ENCODE measurements around the gene DNAH6.
"Not testable (repeated sequence)": the region's sequence is repeated elsewhere in the genome, so short reads cannot be mapped to it uniquely, and the experiment has no call there.

DNAH6 gene

GRCh38 chr2:84515788-84516187 lies 510 bp upstream of the DNAH6 start:
- DNase-seq = no peak

- DNase-seq = no peak
Observed at GRCh38 chr2:84519332-84519957, 3.1 kb downstream of the DNAH6 start.

GRCh38 chr2:84526562-84526961 lies 10.3 kb downstream of the DNAH6 start:
- DNase-seq = no peak

- no peak for DNase-seq
Observed at GRCh38 chr2:84527137-84528129, 11.1 kb downstream of the DNAH6 start.

- no peak for DNase-seq
Observed at GRCh38 chr2:84532291-84532690, 16.0 kb downstream of the DNAH6 start.

GRCh38 chr2:84534225-84534624 lies 17.9 kb downstream of the DNAH6 start:
- no peak for DNase-seq

GRCh38 chr2:84537251-84537650 lies 21.0 kb downstream of the DNAH6 start:
- no peak for DNase-seq

GRCh38 chr2:84539729-84540128 lies 23.4 kb downstream of the DNAH6 start:
- DNase-seq = no peak

- DNase-seq = no peak
Observed at GRCh38 chr2:84545005-84545404, 28.7 kb downstream of the DNAH6 start.

GRCh38 chr2:84546551-84546950 lies 30.3 kb downstream of the DNAH6 start:
- no peak for DNase-seq

- DNase-seq = no peak
Observed at GRCh38 chr2:84548303-84548702, 32.0 kb downstream of the DNAH6 start.

GRCh38 chr2:84550916-84551315 lies 34.6 kb downstream of the DNAH6 start:
- no peak for DNase-seq

GRCh38 chr2:84551526-84551925 lies 35.2 kb downstream of the DNAH6 start:
- not testable (repeated sequence) for DNase-seq

- no peak for DNase-seq
Observed at GRCh38 chr2:84556190-84556589, 39.9 kb downstream of the DNAH6 start.

- DNase-seq = no peak
Observed at GRCh38 chr2:84559838-84560237, 43.5 kb downstream of the DNAH6 start.

- DNase-seq = no peak
Observed at GRCh38 chr2:84579661-84580060, 63.4 kb downstream of the DNAH6 start.

- DNase-seq = no peak
Observed at GRCh38 chr2:84603911-84604310, 87.6 kb downstream of the DNAH6 start.

GRCh38 chr2:84613082-84613481 lies 96.8 kb downstream of the DNAH6 start:
- no peak for DNase-seq

- no peak for DNase-seq
Observed at GRCh38 chr2:84619794-84620371, 103.6 kb downstream of the DNAH6 start.

- DNase-seq = no peak
Observed at GRCh38 chr2:84628486-84628885, 112.2 kb downstream of the DNAH6 start.

GRCh38 chr2:84629550-84629949 lies 113.3 kb downstream of the DNAH6 start:
- DNase-seq = no peak

GRCh38 chr2:84631047-84631446 lies 114.7 kb downstream of the DNAH6 start:
- peak; percentile 63 for DNase-seq

GRCh38 chr2:84631985-84632384 lies 115.7 kb downstream of the DNAH6 start:
- no peak for DNase-seq
